GM18870 (cell line): ENCODE data around the gene UXS1.

ENCODE experiments used
- ATAC-seq: cut with Tn5 transposase; IDR thresholded peaks from one replicate; pipeline ENCODE4 v1.9.1; 2021; ENCODE audit warnings: moderate library complexity; ENCODE audit not compliant: unreplicated experiment

The UXS1 gene

DNA sequence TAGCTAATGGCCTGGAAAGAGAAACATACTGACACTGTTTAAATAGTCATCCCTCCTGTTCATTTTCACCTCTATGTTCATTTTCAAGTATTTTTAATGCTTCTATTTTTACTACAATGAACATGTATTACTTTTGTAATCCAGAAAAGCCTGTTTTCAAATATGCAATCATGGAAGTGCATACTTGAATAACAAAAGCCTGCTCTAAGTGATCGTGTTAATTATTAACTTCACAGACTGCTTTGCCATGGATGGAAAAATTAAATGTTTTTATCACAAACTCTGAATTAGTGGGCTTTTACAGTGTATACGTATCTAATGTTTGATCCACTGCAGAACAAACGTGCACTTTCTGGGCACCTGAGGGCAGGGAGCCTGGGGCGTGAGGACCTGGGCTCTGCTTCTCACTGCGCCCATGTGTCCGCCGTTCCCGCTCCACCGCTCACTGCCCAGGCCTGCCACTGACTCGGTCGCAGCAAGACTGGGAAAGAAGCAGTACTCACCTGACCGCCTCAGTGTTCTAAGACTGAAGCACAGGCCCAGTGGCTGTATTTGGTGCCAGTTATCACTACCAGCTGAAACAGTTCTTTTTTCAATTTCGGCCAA is 80.6 kb downstream of the UXS1 start:
- ATAC-seq = no peak

- no peak for ATAC-seq
Measured at GRCh38 chr2:106111882-106112571, 82.1 kb downstream of the UXS1 start.

GRCh38 chr2:106109675-106110424 is 84.3 kb downstream of the UXS1 start:
- ATAC-seq = no peak

GRCh38 chr2:106108791-106109190 is 85.3 kb downstream of the UXS1 start:
- ATAC-seq = no peak

DNA sequence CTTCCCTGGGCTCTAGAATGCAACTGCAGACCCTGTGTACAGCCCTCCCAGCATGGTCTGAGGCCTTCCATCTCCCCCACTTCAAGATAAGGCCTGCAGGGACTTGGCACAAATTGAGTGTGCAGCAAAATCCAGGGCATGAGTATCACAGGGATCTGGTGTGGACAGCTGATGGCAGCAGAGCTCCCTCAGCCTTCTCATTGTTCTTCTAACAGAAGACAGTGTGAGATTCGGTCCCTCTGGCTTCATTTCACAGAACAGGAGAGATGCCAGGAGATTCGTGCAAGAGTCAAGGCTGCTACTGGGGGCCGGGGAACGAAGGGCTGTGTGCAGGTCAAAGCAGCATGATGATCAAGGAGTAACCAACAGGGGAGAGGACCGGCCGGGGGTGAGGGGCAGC is 85.8 kb downstream of the UXS1 start:
- ATAC-seq = no peak

- ATAC-seq = peak; percentile 70
Measured at GRCh38 chr2:106107509-106108131, 86.5 kb downstream of the UXS1 start.

- ATAC-seq = peak; percentile 36
Measured at GRCh38 chr2:106106622-106107508, 87.2 kb downstream of the UXS1 start.

GRCh38 chr2:106105151-106105922 is 88.8 kb downstream of the UXS1 start:
- no peak for ATAC-seq

- peak; percentile 51 for ATAC-seq
Measured at GRCh38 chr2:106104332-106105062, 89.6 kb downstream of the UXS1 start.

DNA sequence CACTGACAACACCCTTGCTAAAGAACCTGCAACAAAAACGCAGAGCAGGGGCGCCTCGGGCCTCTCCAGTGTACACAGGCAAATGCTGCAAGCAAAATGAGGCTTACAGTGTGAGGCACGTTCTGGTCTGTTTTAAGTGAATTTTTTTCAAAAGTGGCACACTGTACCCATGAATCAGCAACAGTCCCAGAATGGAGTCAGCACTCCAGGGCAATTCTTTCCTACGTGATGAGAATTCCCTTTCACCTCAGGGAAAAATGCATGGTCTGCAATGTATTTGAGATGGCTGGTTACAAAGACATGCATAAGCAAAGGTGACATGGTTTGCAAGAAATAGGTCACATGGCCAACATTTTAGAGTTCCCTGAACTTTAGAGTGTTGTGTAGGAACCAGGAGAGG is 94.4 kb downstream of the UXS1 start:
- no peak for ATAC-seq

GRCh38 chr2:106098664-106099063 is 95.4 kb downstream of the UXS1 start:
- no peak for ATAC-seq

DNA sequence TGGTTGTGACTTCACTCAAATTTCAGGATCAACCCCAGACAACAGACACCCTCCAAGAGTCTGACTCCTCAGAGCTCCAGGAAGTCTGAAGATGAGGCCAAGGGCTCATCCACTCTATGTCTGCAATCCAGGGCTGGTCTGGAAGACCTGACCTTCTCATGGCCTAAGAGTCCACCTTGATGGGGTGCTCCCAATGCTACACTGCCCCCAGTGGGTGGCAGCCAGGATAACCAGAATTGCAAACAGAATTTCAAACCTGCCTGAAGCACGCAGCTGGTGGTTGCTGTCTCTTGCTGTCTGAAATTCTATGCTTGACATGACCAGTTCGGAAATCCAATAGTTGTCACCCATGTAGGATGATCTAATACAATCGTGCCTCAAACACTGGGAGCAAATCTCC is 96.0 kb downstream of the UXS1 start:
- no peak for ATAC-seq

- no peak for ATAC-seq
Measured at GRCh38 chr2:106097038-106098000, 96.8 kb downstream of the UXS1 start.

DNA sequence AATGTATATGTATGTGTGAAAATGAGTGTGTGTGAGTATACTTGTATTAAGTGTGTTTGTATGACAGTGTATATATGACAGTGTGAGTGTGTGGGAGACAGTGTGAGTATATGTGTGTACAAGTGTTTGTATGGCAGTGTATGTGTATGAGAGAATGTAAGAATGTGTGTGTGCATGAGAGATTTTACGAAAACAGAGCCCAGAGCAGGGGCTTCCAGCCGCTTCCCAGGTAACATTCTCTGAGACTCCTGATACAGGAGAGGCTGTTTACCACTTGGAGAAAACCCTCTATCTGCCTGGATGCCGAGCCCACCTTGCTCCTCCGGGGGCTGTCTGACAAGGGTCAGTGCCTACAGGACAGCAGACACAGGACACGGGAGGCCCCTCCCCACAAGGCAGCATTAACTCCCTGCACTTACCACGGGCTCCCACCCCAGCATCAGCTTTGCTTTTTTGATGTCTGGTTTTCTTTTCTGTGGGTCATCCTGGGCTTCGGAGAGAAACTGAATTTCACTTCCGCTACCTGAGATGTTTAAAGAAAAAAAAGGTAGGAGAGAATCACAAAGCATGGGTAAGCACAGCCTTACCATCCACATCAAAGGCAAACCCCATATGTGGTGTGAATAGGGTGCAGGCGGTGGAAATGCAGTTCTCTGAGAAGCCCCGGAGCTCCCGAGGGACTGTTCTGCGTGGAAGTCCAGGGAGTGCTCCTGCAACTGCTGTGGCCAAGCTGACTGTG is 97.6 kb downstream of the UXS1 start:
- ATAC-seq = no peak

- no peak for ATAC-seq
Measured at GRCh38 chr2:106095478-106096298, 98.4 kb downstream of the UXS1 start.

DNA sequence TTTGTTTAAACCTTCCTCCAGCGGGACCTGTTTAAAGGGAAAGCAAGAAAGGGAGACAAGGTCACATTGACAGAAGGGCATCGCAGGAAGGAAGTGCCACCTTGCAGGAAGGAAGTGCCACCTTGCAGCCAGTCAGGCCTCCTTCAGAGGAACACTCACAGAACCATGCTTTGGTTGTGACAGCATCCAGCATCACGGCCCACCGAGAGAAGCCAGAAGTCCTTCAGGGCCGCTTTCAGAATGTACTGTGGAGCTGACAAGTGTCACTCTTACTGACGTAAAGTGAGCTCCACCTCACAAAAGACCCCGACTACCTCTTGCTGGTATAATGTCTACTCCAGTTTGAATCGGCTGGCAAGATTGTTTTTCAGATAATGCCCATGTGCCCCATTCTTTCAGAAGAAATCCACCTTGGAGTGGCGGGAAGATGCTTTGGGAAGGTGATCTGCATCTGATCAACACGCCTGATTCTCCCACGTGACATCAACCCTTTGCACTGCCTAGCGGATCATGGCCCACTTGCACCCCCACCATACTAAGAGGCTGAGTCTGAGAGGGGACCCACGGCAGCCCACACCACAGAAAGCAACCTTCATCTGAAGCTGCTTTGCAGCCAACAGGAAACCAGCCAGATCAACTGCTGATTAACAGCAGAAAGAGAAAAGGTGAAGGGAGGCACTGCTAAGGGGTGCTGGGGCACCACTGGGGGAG is 99.8 kb downstream of the UXS1 start:
- ATAC-seq = no peak
